ENCODE results near the gene METTL16.
"Not testable (repeated sequence)": the region's sequence is repeated elsewhere in the genome, so short reads cannot be mapped to it uniquely, and the experiment has no call there.

Gene METTL16, protein sequence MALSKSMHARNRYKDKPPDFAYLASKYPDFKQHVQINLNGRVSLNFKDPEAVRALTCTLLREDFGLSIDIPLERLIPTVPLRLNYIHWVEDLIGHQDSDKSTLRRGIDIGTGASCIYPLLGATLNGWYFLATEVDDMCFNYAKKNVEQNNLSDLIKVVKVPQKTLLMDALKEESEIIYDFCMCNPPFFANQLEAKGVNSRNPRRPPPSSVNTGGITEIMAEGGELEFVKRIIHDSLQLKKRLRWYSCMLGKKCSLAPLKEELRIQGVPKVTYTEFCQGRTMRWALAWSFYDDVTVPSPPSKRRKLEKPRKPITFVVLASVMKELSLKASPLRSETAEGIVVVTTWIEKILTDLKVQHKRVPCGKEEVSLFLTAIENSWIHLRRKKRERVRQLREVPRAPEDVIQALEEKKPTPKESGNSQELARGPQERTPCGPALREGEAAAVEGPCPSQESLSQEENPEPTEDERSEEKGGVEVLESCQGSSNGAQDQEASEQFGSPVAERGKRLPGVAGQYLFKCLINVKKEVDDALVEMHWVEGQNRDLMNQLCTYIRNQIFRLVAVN

DNA sequence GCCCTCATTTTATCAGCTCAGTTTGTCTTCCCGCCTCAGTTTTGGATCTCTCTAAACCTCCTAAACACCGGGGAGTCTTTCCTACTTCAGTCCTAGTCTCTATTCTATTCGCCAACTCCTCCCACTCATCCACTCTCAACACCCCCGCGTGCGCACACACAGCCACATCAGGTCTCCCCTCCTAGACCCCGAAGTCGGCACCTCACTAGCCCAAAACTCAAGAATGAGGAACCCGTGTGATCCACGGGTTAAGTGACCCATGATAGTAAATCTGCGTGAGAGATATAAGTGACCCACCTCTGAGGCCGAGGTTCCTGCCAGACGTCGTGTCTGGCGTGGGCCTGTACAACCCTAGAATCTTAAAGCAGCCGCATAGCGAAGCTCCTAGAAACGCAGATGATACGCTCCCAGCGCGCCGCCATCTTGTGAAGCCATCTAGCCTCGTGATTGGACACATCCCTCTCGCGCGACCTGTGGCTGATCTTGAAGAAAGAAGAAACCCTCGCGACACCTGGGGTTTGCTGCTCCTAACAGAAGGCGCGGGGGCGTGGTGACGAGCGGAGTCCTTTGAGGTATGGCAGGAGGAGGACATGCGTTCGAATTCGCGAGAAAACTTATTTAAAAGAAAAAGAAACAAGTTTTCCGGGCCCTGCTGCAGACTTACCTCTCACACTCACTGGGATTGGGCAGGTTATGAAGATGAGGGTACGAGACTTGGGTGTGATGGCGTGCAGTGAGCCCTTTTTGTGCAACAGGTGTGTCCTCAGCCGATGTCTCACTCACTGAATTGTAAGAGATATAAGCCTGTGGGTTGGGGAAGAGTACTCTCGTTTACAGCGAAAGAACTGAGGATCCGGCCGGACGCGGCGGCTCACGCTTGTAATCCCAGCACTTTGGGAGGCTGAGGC lies at the start of gene METTL16:
METTL16 (minus strand) TSS at position 427 of the 908 bp plus-strand sequence. CDS start 9,557 bp downstream, outside the sequence.
- H3K9me3 ChIP-seq (ENCODE audit: control insufficient read depth, insufficient read depth, low read depth, low read length) = 0 out of 2 replicates have a peak, but pooled peaks cover 4% of the 10 kb centered on the region

DNA sequence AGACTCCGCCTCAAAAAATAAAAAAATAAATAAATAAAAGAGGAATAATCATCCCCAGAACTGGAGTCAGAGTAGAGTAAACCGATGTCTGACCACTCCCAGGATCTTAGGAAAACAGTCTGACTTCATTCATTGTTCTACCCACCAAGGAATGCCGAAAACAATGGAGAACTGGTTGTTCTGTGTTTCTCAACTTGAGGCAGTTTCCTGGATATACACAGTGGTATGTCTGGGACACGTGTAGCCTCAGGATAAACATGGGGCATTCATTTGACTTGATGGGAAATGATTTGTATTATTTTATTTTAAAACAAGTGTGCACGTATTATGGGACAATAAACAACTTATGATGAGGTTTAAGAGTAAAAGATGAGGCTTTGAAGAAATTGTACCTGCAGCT lies 49.0 kb upstream of the METTL16 start:
- peaks cover 16% of the 10 kb centered on the region for H3K9me3 ChIP-seq (ENCODE audit: control insufficient read depth, insufficient read depth, low read depth, low read length)
- no peaks in the 10 kb centered on the region for H3K36me3 ChIP-seq (ENCODE audit: control insufficient read depth, insufficient read depth, low read length)
- no peak overlapping the region for H3K4me3 ChIP-seq (ENCODE audit: low read depth, low read length)
- no peak overlapping the region for H3K9ac ChIP-seq (ENCODE audit: low read length)
- no peak overlapping the region for H3K27ac ChIP-seq (ENCODE audit: low read depth, low read length)
- H3K4me1 ChIP-seq (ENCODE audit: control insufficient read depth, insufficient read depth, low read length) = peaks cover 4% of the 10 kb centered on the region; the same call in 1 of the 2 replicates
- no peaks in the 10 kb centered on the region for H3K27me3 ChIP-seq (ENCODE audit: control insufficient read depth, insufficient read depth, low read length)

More for the DNA sequence above, at the start of gene METTL16:
- no peaks in the 10 kb centered on the region for H3K27me3 ChIP-seq (ENCODE audit: control insufficient read depth, insufficient read depth, low read length)
- peak within 1 kb of the TSS; percentile 99 for H3K9ac ChIP-seq (ENCODE audit: low read length)
- peak within 1 kb of the TSS; percentile 88 for H3K27ac ChIP-seq (ENCODE audit: low read depth, low read length)
- H3K36me3 ChIP-seq (ENCODE audit: control insufficient read depth, insufficient read depth, low read length) = peaks cover 12% of the 10 kb centered on the region
- no peaks in the 10 kb centered on the region for H3K4me1 ChIP-seq (ENCODE audit: control insufficient read depth, insufficient read depth, low read length)
- H3K4me3 ChIP-seq (ENCODE audit: low read depth, low read length) = peak within 1 kb of the TSS; percentile 89

DNA sequence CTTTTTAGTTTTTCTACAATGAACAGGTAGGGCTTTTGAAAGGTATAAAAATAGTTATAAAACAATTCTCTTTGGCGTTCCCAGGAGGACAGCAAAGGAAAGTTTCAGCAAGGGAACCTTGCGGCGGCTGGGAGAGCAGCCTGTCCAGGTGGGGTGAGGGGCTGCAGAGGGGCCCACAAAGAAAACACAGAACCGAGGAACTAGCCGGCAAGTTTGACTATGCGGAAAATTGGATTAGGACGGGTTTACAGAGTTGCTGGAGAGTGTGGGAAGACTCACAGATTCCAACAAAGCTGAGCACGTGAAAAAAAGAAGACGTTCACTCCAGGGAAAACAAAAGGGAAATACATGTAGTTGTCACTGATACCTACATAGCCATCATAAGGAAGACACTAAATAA lies 40.2 kb upstream of the METTL16 start:
- Histone ChIP-seq H3K4me1 (ENCODE audit: control insufficient read depth, insufficient read depth, low read length) (peaks cover 7% of the 10 kb centered on the region; the same call in 1 of the 2 replicates), H3K36me3 (ENCODE audit: control insufficient read depth, insufficient read depth, low read length) (no peaks in the 10 kb centered on the region), H3K9ac (ENCODE audit: low read length) (no peak overlapping the region), H3K27me3 (ENCODE audit: control insufficient read depth, insufficient read depth, low read length) (no peaks in the 10 kb centered on the region), H3K27ac (ENCODE audit: low read depth, low read length) (peak overlapping the region; percentile 47; the same call in 1 of the 2 replicates), H3K4me3 (ENCODE audit: low read depth, low read length) (no peak overlapping the region), H3K9me3 (ENCODE audit: control insufficient read depth, insufficient read depth, low read depth, low read length) (no peaks in the 10 kb centered on the region)

DNA sequence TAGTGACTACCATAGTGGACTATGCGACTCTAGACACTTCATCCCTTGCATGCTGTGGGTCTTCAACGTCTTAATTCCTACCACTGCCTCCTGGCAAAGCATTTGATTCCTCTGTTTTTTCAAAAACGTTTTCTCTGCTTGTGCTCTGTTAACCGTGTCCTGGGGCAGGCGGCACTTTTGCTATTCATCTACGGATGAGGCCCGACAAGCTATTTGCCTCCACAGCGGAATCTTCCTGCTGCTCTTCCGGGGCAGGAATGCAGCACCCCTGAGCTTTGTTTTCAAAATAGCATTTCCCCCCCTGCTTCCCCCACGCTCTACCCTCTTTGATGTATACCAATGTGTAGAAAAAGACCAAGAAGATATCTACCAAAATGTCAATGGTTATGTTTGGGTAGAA lies 39.8 kb upstream of the METTL16 start:
- Histone ChIP-seq H3K9ac (ENCODE audit: low read length) (no peak overlapping the region), H3K4me1 (ENCODE audit: control insufficient read depth, insufficient read depth, low read length) (peaks cover 7% of the 10 kb centered on the region; the same call in 1 of the 2 replicates), H3K27me3 (ENCODE audit: control insufficient read depth, insufficient read depth, low read length) (no peaks in the 10 kb centered on the region), H3K4me3 (ENCODE audit: low read depth, low read length) (no peak overlapping the region), H3K27ac (ENCODE audit: low read depth, low read length) (peak overlapping the region; percentile 47; the same call in 1 of the 2 replicates), H3K36me3 (ENCODE audit: control insufficient read depth, insufficient read depth, low read length) (no peaks in the 10 kb centered on the region), H3K9me3 (ENCODE audit: control insufficient read depth, insufficient read depth, low read depth, low read length) (no peaks in the 10 kb centered on the region)

DNA sequence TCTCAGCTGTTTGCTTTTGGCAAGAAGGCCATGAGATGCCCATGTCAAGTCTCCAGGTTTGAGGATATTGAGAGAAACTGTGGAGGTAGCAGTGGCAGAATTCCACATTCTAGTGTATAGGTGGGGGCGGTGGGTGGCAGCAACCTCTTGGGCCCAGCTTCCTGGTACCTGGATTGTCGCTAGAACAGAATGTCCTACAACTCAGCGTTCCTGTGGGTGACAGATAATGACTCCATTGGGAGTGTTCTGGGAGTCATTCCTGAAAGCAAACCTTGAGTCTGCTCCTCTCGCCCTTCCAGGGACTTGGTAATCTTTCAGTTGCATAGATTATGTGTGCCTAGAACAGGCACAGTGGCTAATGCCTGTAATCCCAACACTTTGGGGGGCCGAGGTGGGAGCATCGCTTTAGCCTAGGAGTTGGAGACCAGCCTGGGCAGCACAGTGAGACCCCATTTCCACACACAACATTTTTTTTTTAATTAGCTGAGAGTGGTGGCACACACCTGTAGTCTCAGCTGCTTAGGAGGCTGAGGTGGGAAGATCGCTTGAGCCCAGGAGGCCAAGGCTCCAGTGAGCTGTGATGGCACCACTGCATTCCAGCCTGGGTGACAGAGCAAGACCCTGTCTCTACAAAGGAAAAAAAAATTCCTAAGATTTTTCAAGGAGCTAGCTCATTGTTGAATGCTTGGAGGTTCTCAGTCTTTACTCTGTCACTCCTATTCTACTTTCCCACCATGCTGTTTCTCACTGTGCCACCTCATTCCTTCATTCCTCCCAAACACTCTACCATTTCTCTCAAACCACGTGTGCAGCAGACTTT lies 37.9 kb upstream of the METTL16 start:
- no peaks in the 10 kb centered on the region for H3K36me3 ChIP-seq (ENCODE audit: control insufficient read depth, insufficient read depth, low read length)
- H3K27me3 ChIP-seq (ENCODE audit: control insufficient read depth, insufficient read depth, low read length) = no peaks in the 10 kb centered on the region
- H3K9ac ChIP-seq (ENCODE audit: low read length) = no peak overlapping the region
- H3K4me1 ChIP-seq (ENCODE audit: control insufficient read depth, insufficient read depth, low read length) = peaks cover 7% of the 10 kb centered on the region; the same call in 1 of the 2 replicates
- H3K4me3 ChIP-seq (ENCODE audit: low read depth, low read length) = no peak overlapping the region
- H3K9me3 ChIP-seq (ENCODE audit: control insufficient read depth, insufficient read depth, low read depth, low read length) = no peaks in the 10 kb centered on the region
- H3K27ac ChIP-seq (ENCODE audit: low read depth, low read length) = no peak overlapping the region

DNA sequence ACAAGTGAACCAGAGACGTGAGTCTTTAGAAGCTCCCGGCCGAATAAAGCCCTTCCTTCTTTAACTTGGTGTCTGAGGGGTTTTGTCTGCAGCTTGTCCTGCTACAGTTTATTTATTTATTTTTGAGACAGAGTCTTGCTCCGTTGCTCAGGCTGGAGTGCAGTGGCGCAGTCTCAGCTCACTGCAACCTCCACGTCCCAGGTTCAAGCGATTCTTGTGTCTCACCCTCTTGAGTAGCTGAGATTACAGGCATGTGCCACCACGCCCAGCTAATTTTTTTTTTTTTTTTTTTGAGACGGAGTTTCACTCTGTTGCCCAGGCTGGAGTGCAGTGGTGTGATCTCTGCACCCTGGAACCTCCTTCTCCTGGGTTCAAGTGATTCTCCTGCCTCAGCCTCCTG lies 36.3 kb upstream of the METTL16 start:
- not testable (repeated sequence) for H3K9ac ChIP-seq (ENCODE audit: low read length); H3K36me3 ChIP-seq (ENCODE audit: control insufficient read depth, insufficient read depth, low read length); H3K27ac ChIP-seq (ENCODE audit: low read depth, low read length); H3K27me3 ChIP-seq (ENCODE audit: control insufficient read depth, insufficient read depth, low read length); H3K4me3 ChIP-seq (ENCODE audit: low read depth, low read length); H3K4me1 ChIP-seq (ENCODE audit: control insufficient read depth, insufficient read depth, low read length); H3K9me3 ChIP-seq (ENCODE audit: control insufficient read depth, insufficient read depth, low read depth, low read length)

DNA sequence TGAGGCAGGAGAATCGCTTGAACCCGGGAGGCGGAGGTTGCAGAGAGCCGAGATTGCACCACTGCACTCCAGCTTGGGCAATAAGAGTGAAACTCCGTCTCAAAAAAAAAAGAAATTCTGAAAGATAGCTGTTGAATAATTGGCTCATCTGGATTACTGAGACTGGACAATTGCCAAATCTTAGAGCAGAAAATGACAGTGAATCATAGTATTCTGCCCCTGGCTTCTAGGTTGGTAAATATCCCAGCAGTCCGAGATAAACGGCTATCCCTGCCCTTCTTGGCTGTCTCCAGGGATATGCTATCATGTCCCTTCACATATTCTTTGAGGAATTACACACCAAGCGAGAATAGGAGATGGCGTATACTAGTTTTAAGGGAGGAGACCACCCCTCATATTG lies 35.5 kb upstream of the METTL16 start:
- no peak overlapping the region for H3K27ac ChIP-seq (ENCODE audit: low read depth, low read length)
- H3K27me3 ChIP-seq (ENCODE audit: control insufficient read depth, insufficient read depth, low read length) = no peaks in the 10 kb centered on the region
- H3K4me1 ChIP-seq (ENCODE audit: control insufficient read depth, insufficient read depth, low read length) = peaks cover 6% of the 10 kb centered on the region; the same call in 1 of the 2 replicates
- no peak overlapping the region for H3K9ac ChIP-seq (ENCODE audit: low read length)
- no peaks in the 10 kb centered on the region for H3K9me3 ChIP-seq (ENCODE audit: control insufficient read depth, insufficient read depth, low read depth, low read length)
- H3K36me3 ChIP-seq (ENCODE audit: control insufficient read depth, insufficient read depth, low read length) = no peaks in the 10 kb centered on the region
- no peak overlapping the region for H3K4me3 ChIP-seq (ENCODE audit: low read depth, low read length)

DNA sequence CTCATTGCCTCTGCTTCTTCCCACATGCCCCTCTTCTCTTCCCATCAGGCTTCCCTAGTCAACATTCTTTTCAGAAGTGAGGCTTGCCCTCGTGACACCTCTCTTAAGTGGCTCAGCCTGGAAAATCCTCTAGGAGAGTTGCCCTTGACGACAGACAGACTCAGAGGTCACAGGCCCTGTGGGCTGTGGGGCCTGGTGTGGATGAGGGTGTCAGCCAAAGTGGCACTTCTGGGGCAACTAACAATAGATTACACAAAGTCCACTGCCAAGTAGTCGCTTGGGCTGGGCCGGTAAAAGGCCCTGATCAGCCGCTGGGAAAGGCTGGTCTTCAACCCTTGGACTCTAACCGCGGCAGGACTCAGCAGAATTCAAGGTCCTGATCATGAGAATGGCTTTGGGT lies 33.7 kb upstream of the METTL16 start:
- Histone ChIP-seq H3K9ac (ENCODE audit: low read length) (no peak overlapping the region), H3K36me3 (ENCODE audit: control insufficient read depth, insufficient read depth, low read length) (no peaks in the 10 kb centered on the region), H3K27ac (ENCODE audit: low read depth, low read length) (no peak overlapping the region), H3K4me1 (ENCODE audit: control insufficient read depth, insufficient read depth, low read length) (no peaks in the 10 kb centered on the region), H3K27me3 (ENCODE audit: control insufficient read depth, insufficient read depth, low read length) (no peaks in the 10 kb centered on the region), H3K9me3 (ENCODE audit: control insufficient read depth, insufficient read depth, low read depth, low read length) (no peaks in the 10 kb centered on the region), H3K4me3 (ENCODE audit: low read depth, low read length) (no peak overlapping the region)

DNA sequence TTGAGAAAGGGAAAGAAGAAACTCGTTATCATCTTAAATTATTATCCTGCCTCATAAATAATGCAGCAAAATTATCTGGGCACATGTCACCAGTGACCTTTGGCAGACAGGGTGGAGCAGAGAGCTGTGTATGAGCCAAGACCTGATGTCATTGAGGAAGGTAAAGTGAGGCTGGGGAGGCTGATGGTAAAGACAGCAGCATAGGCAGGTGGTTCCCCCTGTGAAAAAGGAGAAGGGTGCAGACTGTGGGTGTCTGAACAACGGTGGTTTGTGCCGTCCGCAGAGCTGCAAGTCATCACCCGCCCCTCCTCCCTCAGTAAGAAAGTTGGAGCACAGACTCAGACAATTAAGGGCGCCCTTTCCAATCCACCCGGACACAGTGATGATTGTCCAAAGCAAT lies 30.8 kb upstream of the METTL16 start:
- Histone ChIP-seq H3K9ac (ENCODE audit: low read length) (no peak overlapping the region), H3K4me3 (ENCODE audit: low read depth, low read length) (no peak overlapping the region), H3K4me1 (ENCODE audit: control insufficient read depth, insufficient read depth, low read length) (no peaks in the 10 kb centered on the region), H3K27me3 (ENCODE audit: control insufficient read depth, insufficient read depth, low read length) (no peaks in the 10 kb centered on the region), H3K36me3 (ENCODE audit: control insufficient read depth, insufficient read depth, low read length) (no peaks in the 10 kb centered on the region), H3K27ac (ENCODE audit: low read depth, low read length) (no peak overlapping the region), H3K9me3 (ENCODE audit: control insufficient read depth, insufficient read depth, low read depth, low read length) (no peaks in the 10 kb centered on the region)

DNA sequence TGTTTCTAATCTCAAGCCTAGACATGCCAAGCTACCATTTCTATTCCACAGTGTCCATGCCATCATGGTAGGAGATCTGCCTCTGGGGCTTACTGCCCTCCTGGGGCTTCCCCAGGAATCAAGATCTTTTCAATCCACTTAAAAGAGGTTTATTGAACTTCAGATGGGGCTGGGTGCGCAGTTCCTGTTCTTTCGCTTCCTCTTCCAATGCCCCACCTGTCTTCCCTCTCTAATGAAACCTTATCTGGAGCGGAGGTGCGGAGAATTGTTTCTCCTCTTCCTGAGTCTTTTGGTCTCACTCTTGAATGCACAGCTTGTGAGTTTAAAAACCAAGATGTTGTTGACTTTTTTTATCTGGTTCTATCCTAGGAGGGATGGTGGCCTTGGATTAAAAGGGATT lies 30.4 kb upstream of the METTL16 start:
- Histone ChIP-seq H3K4me3 (ENCODE audit: low read depth, low read length) (no peak overlapping the region), H3K27me3 (ENCODE audit: control insufficient read depth, insufficient read depth, low read length) (no peaks in the 10 kb centered on the region), H3K9me3 (ENCODE audit: control insufficient read depth, insufficient read depth, low read depth, low read length) (no peaks in the 10 kb centered on the region), H3K27ac (ENCODE audit: low read depth, low read length) (no peak overlapping the region), H3K36me3 (ENCODE audit: control insufficient read depth, insufficient read depth, low read length) (no peaks in the 10 kb centered on the region), H3K9ac (ENCODE audit: low read length) (no peak overlapping the region), H3K4me1 (ENCODE audit: control insufficient read depth, insufficient read depth, low read length) (no peaks in the 10 kb centered on the region)
